PC-3 (cell line): ENCODE measurements around the gene MYBPC3.

Experiments used
- CTCF ChIP-seq: fragments of 300-600 bp; sonication (generic); conservative IDR thresholded peaks from 2 replicates; pipeline ENCODE4 v1.5.1; 2017; ENCODE audit warnings: antibody characterized with exemption, low read depth, mild to moderate bottlenecking, low read length
- EZH2phosphoT487 ChIP-seq: fragments of 300-600 bp; sonication (generic); IDR thresholded peaks from 2 replicates; pipeline ENCODE4 v1.6.1; 2018; ENCODE audit warnings: mild to moderate bottlenecking, antibody characterized with exemption, low read length, borderline replicate concordance

DNA sequence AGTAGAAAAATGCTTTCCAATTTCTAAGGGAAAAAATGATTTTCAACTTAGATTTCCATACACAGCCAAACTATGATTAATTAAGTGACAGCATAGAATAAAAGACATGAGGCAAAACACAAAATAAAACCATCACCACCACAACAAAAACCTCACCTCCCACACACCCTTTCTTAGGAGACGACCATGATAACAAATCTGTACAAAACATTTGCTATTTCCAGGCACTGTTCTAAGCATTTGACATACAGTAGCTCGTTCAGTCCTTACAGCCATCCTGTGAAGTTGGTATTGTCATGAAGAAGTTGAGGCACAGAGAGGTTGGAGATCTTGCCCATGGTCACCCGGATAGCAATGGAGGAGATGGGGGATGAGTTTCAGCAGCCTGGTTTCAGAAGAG, 17.2 kb upstream of the MYBPC3 start:
- TF ChIP-seq CTCF, result no peak
- TF ChIP-seq EZH2phosphoT487, result no peak
